Endothelial cell of umbilical vein (primary cell): ENCODE measurements around the gene SMS. TPM values are rescaled to one million over a fixed set of nuclear protein-coding genes. Genes with fewer than 3 reads are reported as not detected.

Experiments used
- BruUV-seq: library from RNA; stranded (reverse); fragments of 400-500 nt; replicated peaks from 2 replicates; lab custom pipeline; 2021; lab: Mats Ljungman, UMichigan
- CTCF ChIA-PET: fragments of 300-600, 350-600 bp; sonication (Branson Sonifier 250); formaldehyde crosslinking; loops from one replicate; lab custom pipeline; 2021; ENCODE audit warnings: antibody characterized with exemption, inconsistent platforms; lab: Charles Lee
- POLR2A ChIA-PET: fragments of 300-600, 350-600 bp; sonication (Branson Sonifier 250); formaldehyde crosslinking; loops from one replicate; lab custom pipeline; 2021; ENCODE audit warnings: antibody characterized with exemption, inconsistent platforms; lab: Charles Lee
- DNase-seq: peaks from one replicate; pipeline ENCODE4 v3.0.0-alpha.2; 2011; ENCODE audit warnings: low read depth, low spot score
- FAIRE-seq: peaks from 2 replicates; lab custom pipeline; 2011; peaks lifted over from hg19 to GRCh38; lab: Jason Lieb, UNC
- H2AFZ ChIP-seq: 2 replicates; pipeline ENCODE4 v1.6.0; 2012; ENCODE audit warnings: low read depth, low read length, control low read depth, inconsistent platforms
- H3K27ac ChIP-seq: 2 replicates; pipeline ENCODE4 v1.5.1; 2011; ENCODE audit warnings: low read depth, mild to moderate bottlenecking, control low read depth, low read length, moderate library complexity; ENCODE audit not compliant: insufficient read depth
- H3K27me3 ChIP-seq, 2 experiments: 2 replicates each; pipeline versions ENCODE4 v1.6.0 to v1.6.1; 2011; ENCODE audit warnings: low read length in 2 of 2, mixed read lengths in 1 of 2; ENCODE audit not compliant: control insufficient read depth in 2 of 2, insufficient read depth in 2 of 2
- H3K36me3 ChIP-seq, 2 experiments: 2 replicates in 1 of 2; 3 replicates in 1 of 2; pipeline ENCODE4 v1.5.1; 2011; ENCODE audit warnings: low read length in 2 of 2, mild to moderate bottlenecking in 1 of 2, moderate library complexity in 1 of 2; ENCODE audit not compliant: control insufficient read depth in 2 of 2, insufficient read depth in 2 of 2; ENCODE audit errors: extremely low read depth in 1 of 2
- H3K4me1 ChIP-seq: 3 replicates; pipeline ENCODE4 v1.5.1; 2011; ENCODE audit warnings: mild to moderate bottlenecking, low read length; ENCODE audit not compliant: control insufficient read depth, insufficient read depth; ENCODE audit errors: extremely low read depth
- H3K4me2 ChIP-seq: 2 replicates; pipeline ENCODE4 v1.6.1; 2011; ENCODE audit warnings: low read length, control low read depth, mixed read lengths; ENCODE audit not compliant: insufficient read depth
- H3K4me3 ChIP-seq, 3 experiments: fragments of 200-600 bp in 1 of 3; sonication (generic), shearing (Covaris generic) in 1 of 3; replicated peaks in 1 of 3; 2 replicates each; pipeline ENCODE4 v1.5.1; 2011 to 2016; ENCODE audit warnings: control low read depth in 3 of 3, low read length in 3 of 3, mild to moderate bottlenecking in 2 of 3, inconsistent platforms in 1 of 3, low read depth in 1 of 3, moderate library complexity in 1 of 3; ENCODE audit not compliant: insufficient read depth in 1 of 3
- H3K79me2 ChIP-seq: 2 replicates; pipeline ENCODE4 v1.6.0; 2012; ENCODE audit warnings: low read length, inconsistent platforms; ENCODE audit not compliant: control insufficient read depth, insufficient read depth
- H3K9ac ChIP-seq: replicated peaks from 2 replicates; pipeline ENCODE3; 2011; ENCODE audit warnings: low read length, control low read depth; ENCODE audit not compliant: insufficient read depth; ENCODE audit errors: extremely low read depth
- H3K9me1 ChIP-seq: replicated peaks from 3 replicates; pipeline ENCODE4 v1.6.0; 2011; ENCODE audit warnings: mild to moderate bottlenecking, low read length; ENCODE audit not compliant: control insufficient read depth, insufficient read depth; ENCODE audit errors: extremely low read depth
- H3K9me3 ChIP-seq: replicated peaks from 2 replicates; pipeline ENCODE4 v1.5.1; 2012; ENCODE audit warnings: low read length, inconsistent platforms; ENCODE audit not compliant: control insufficient read depth, insufficient read depth
- H4K20me1 ChIP-seq: replicated peaks from 2 replicates; pipeline ENCODE3; 2011; ENCODE audit warnings: mild to moderate bottlenecking, low read length; ENCODE audit not compliant: control insufficient read depth, insufficient read depth; ENCODE audit errors: extremely low read depth
- CTCF ChIP-seq, 2 donors: IDR thresholded peaks; 1 replicate in 1 of 2; 2 replicates in 1 of 2; pipeline ENCODE4 v1.5.1; 2011; ENCODE audit warnings: low read length in 2 of 2, mild to moderate bottlenecking in 2 of 2, moderate library complexity in 2 of 2, control low read depth in 1 of 2, inconsistent platforms in 1 of 2, low read depth in 1 of 2; ENCODE audit not compliant: insufficient read depth in 1 of 2; ENCODE audit errors: extremely low read depth in 1 of 2
- EZH2 ChIP-seq: IDR thresholded peaks from 2 replicates; pipeline ENCODE4 v1.6.1; 2012; ENCODE audit warnings: borderline replicate concordance, low read depth, mild to moderate bottlenecking, moderate library complexity, low read length, inconsistent platforms; ENCODE audit not compliant: severe bottlenecking
- GATA2 ChIP-seq: IDR thresholded peaks from 2 replicates; pipeline ENCODE4 v1.7.0; 2011; ENCODE audit warnings: low read depth, mild to moderate bottlenecking, moderate library complexity, mixed read lengths, low read length; ENCODE audit not compliant: insufficient read length, insufficient read depth
- JUN ChIP-seq: IDR thresholded peaks from 2 replicates; pipeline ENCODE4 v1.6.1; 2011; ENCODE audit warnings: borderline replicate concordance, low read depth; ENCODE audit not compliant: insufficient read length, insufficient read depth
- POLR2A ChIP-seq: IDR thresholded peaks from 2 replicates; pipeline ENCODE4 v1.6.1; 2012; ENCODE audit warnings: low read depth, mild to moderate bottlenecking, control low read depth, low read length
- dilution Hi-C: fragments of 300-500 bp; cut with MboI; formaldehyde crosslinking; loops from one replicate; pipeline ENCODE4 v1.15.0; 2019; ENCODE audit warnings: low sequenced_read_pairs; ENCODE audit not compliant: extremely low pct_ligation_motif_present
- intact Hi-C: fragments of 100-400 bp; cut with micrococcal nuclease; formaldehyde crosslinking; loops from one replicate; pipeline ENCODE4 v1.10.0; 2022
- polyA plus RNA-seq, 4 experiments: library from polyadenylated mRNA; depleted of rRNA in 3 of 4; stranded (reverse) in 3 of 4; unstranded in 1 of 4; fragments of >200 nt; gene quantifications; 2 replicates each; pipeline versions ENCODE4 v1.2.1 to v1.2.3, GENCODE V29; 2011 to 2012; ENCODE audit warnings: missing spikeins in 1 of 4
- total RNA-seq: library from RNA; stranded (reverse); gene quantifications from 2 replicates; pipeline ENCODE4 v1.2.3, GENCODE V29; 2021
- TF ChIP-seq, protein P1 (sequence below): IDR thresholded peaks from 2 replicates; pipeline ENCODE4 v1.6.1; 2011; ENCODE audit not compliant: insufficient read depth, insufficient read length

The SMS gene
- total and polyA plus RNA-seq, 2 donors (not counting 3 experiments of a cell fraction or from before 2014, with no cell fraction given): 57.1 to 173 TPM

GRCh38 chrX:22037911-22038537 lies 97.5 kb downstream of the SMS start:
- dilution Hi-C loops: no loop called here
- FAIRE-seq (no peak), DNase-seq (no peak)
- H4K20me1 ChIP-seq: no peaks in the 10 kb centered on the region
- H3K36me3 ChIP-seq: no peaks in the 10 kb centered on the region
- no peak overlapping the region for H2AFZ ChIP-seq
- H3K9me1 ChIP-seq: no peaks in the 10 kb centered on the region
- no peaks in the 10 kb centered on the region for H3K9me3 ChIP-seq
- no peak overlapping the region for H3K4me3 ChIP-seq
- intact Hi-C loops: no loop called here
- CTCF ChIA-PET: no interaction called here
- TF ChIP-seq, protein P1, sequence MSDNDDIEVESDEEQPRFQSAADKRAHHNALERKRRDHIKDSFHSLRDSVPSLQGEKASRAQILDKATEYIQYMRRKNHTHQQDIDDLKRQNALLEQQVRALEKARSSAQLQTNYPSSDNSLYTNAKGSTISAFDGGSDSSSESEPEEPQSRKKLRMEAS: no peak
- no peaks in the 10 kb centered on the region for H3K4me1 ChIP-seq
- POLR2A ChIA-PET: no interaction called here
- no peak overlapping the region for H3K27ac ChIP-seq
- no TSS peak for BruUV-seq
- H3K27me3 ChIP-seq: no peaks in the 10 kb centered on the region
- H3K9ac ChIP-seq: no peak overlapping the region
- H3K4me2 ChIP-seq: no peak overlapping the region
- H3K79me2 ChIP-seq: no peaks in the 10 kb centered on the region

- dilution Hi-C loops: no loop called here
- no peaks in the 10 kb centered on the region for H3K9me1 ChIP-seq
- TF ChIP-seq CTCF (IDR thresholded peaks at IDR 0.05; ENCODE audit: extremely low read depth in 1 of 2, insufficient read depth in 1 of 2, low read depth in 1 of 2, low read length in 2 of 2) (no peak), EZH2 (no peak), GATA2 (no peak), POLR2A (no peak), JUN (no peak)
- TF ChIP-seq, protein P1: no peak
- no peaks in the 10 kb centered on the region for H4K20me1 ChIP-seq
- no TSS peak for BruUV-seq
- H3K27ac ChIP-seq: no peak overlapping the region
- H3K9ac ChIP-seq: no peak overlapping the region
- no peaks in the 10 kb centered on the region for H3K36me3 ChIP-seq
- H2AFZ ChIP-seq: no peak overlapping the region
- intact Hi-C loops: no loop called here
- no peak overlapping the region for H3K4me2 ChIP-seq
- H3K79me2 ChIP-seq: no peaks in the 10 kb centered on the region
- POLR2A ChIA-PET: no interaction called here
- CTCF ChIA-PET: no interaction called here
- H3K4me1 ChIP-seq: no peaks in the 10 kb centered on the region
- no peaks in the 10 kb centered on the region for H3K27me3 ChIP-seq
- DNase-seq (no peak), FAIRE-seq (no peak)
- H3K9me3 ChIP-seq: no peaks in the 10 kb centered on the region
- H3K4me3 ChIP-seq: no peak overlapping the region
Observed at GRCh38 chrX:22039541-22039940, 99.0 kb downstream of the SMS start.
